Chondrocyte (in vitro differentiated cells): ENCODE measurements around the gene ITM2C. TPM values are rescaled to one million over a fixed set of nuclear protein-coding genes. Genes with fewer than 3 reads are reported as not detected.

ENCODE experiments used
- DNase-seq: peaks from one replicate; pipeline ENCODE4 v3.0.0; 2021; ENCODE audit warnings: mixed read lengths, low spot score
- H3K27ac Mint-ChIP-seq: one replicate; pipeline ENCODE4 v1.8.0; 2021; ENCODE audit warnings: mild to moderate bottlenecking, moderate library complexity, mixed read lengths; ENCODE audit not compliant: unreplicated experiment
- H3K27me3 Mint-ChIP-seq: 2 replicates; pipeline ENCODE4 v1.8.0; 2021; ENCODE audit warnings: low read depth, mixed read lengths
- H3K36me3 Mint-ChIP-seq: 2 replicates; pipeline ENCODE4 v1.8.0; 2021; ENCODE audit warnings: low read depth, mixed read lengths
- H3K4me1 Mint-ChIP-seq: 2 replicates; pipeline ENCODE4 v1.8.0; 2021; ENCODE audit warnings: low read depth, mild to moderate bottlenecking, mixed read lengths
- H3K4me3 Mint-ChIP-seq: one replicate; pipeline ENCODE4 v1.8.0; 2021; ENCODE audit warnings: mild to moderate bottlenecking, moderate library complexity, mixed read lengths; ENCODE audit not compliant: unreplicated experiment
- H3K9me3 Mint-ChIP-seq: 2 replicates; pipeline ENCODE4 v1.8.0; 2021; ENCODE audit warnings: low read depth, mixed read lengths
- CTCF ChIP-seq: fragments of 200-600 bp; sonication (generic); IDR thresholded peaks from 2 replicates; pipeline ENCODE4 v1.5.0; 2021; ENCODE audit warnings: antibody characterized with exemption, mild to moderate bottlenecking, moderate library complexity
- total RNA-seq: library from RNA; stranded (reverse); gene quantifications from 3 replicates; pipeline ENCODE4 v1.2.1, GENCODE V29; 2021

The ITM2C gene
- total RNA-seq, 1 donor from 2014 or later: 208 TPM

- H3K4me3 Mint-ChIP-seq: no peak overlapping the region
- no peak for DNase-seq
Measured at GRCh38 chr2:230850358-230850658, 14.4 kb upstream of the ITM2C start.

GRCh38 chr2:230852113-230852512 lies 12.6 kb upstream of the ITM2C start:
- TF ChIP-seq CTCF: no peak
- Mint-ChIP-seq H3K27me3 (peaks cover 26% of the 10 kb centered on the region), H3K36me3 (no peaks in the 10 kb centered on the region)

More at GRCh38 chr2:230850358-230850658, 14.4 kb upstream of the ITM2C start:
- Mint-ChIP-seq H3K4me1 (peaks cover 3% of the 10 kb centered on the region), H3K36me3 (no peaks in the 10 kb centered on the region), H3K9me3 (no peaks in the 10 kb centered on the region), H3K27ac (no peak overlapping the region), H3K27me3 (peaks cover 29% of the 10 kb centered on the region)
- TF ChIP-seq CTCF: no peak

GRCh38 chr2:230861552-230862255 lies 3.0 kb upstream of the ITM2C start:
- Mint-ChIP-seq H3K27ac (no peak overlapping the region), H3K36me3 (no peaks in the 10 kb centered on the region), H3K4me3 (no peak overlapping the region), H3K9me3 (peaks cover 4% of the 10 kb centered on the region), H3K4me1 (peaks cover 13% of the 10 kb centered on the region), H3K27me3 (peaks cover 13% of the 10 kb centered on the region)
- no peak for DNase-seq
- no peak for TF ChIP-seq CTCF

More at GRCh38 chr2:230852113-230852512, 12.6 kb upstream of the ITM2C start:
- Mint-ChIP-seq H3K9me3 (no peaks in the 10 kb centered on the region), H3K4me1 (peaks cover 3% of the 10 kb centered on the region), H3K4me3 (no peak overlapping the region), H3K27ac (no peak overlapping the region)
- no peak for DNase-seq

- no peak overlapping the region for H3K4me3 Mint-ChIP-seq
- peaks cover 19% of the 10 kb centered on the region for H3K4me1 Mint-ChIP-seq
- no peak for DNase-seq
- no peak for TF ChIP-seq CTCF
- H3K36me3 Mint-ChIP-seq: no peaks in the 10 kb centered on the region
- no peak overlapping the region for H3K27ac Mint-ChIP-seq
- peaks cover 4% of the 10 kb centered on the region for H3K9me3 Mint-ChIP-seq
- peaks cover 13% of the 10 kb centered on the region for H3K27me3 Mint-ChIP-seq
Measured at GRCh38 chr2:230862292-230862691, 2.5 kb upstream of the ITM2C start.

- Mint-ChIP-seq H3K9me3 (peaks cover 4% of the 10 kb centered on the region), H3K36me3 (no peaks in the 10 kb centered on the region), H3K27ac (no peak overlapping the region), H3K4me3 (no peak overlapping the region), H3K27me3 (peaks cover 9% of the 10 kb centered on the region), H3K4me1 (peaks cover 24% of the 10 kb centered on the region)
- no peak for DNase-seq
- no peak for TF ChIP-seq CTCF
Measured at GRCh38 chr2:230863031-230863430, 1.7 kb upstream of the ITM2C start.
